Chondrocyte (in vitro differentiated cells): ENCODE data around the gene SMKR1. TPM values are rescaled to one million over a fixed set of nuclear protein-coding genes. Genes with fewer than 3 reads are reported as not detected.

Experiments
- DNase-seq: peaks from one replicate; pipeline ENCODE4 v3.0.0; 2021; ENCODE audit warnings: mixed read lengths, low spot score
- H3K27ac Mint-ChIP-seq: one replicate; pipeline ENCODE4 v1.8.0; 2021; ENCODE audit warnings: mild to moderate bottlenecking, moderate library complexity, mixed read lengths; ENCODE audit not compliant: unreplicated experiment
- H3K27me3 Mint-ChIP-seq: 2 replicates; pipeline ENCODE4 v1.8.0; 2021; ENCODE audit warnings: low read depth, mixed read lengths
- H3K36me3 Mint-ChIP-seq: 2 replicates; pipeline ENCODE4 v1.8.0; 2021; ENCODE audit warnings: low read depth, mixed read lengths
- H3K4me1 Mint-ChIP-seq: 2 replicates; pipeline ENCODE4 v1.8.0; 2021; ENCODE audit warnings: low read depth, mild to moderate bottlenecking, mixed read lengths
- H3K4me3 Mint-ChIP-seq: one replicate; pipeline ENCODE4 v1.8.0; 2021; ENCODE audit warnings: mild to moderate bottlenecking, moderate library complexity, mixed read lengths; ENCODE audit not compliant: unreplicated experiment
- H3K9me3 Mint-ChIP-seq: 2 replicates; pipeline ENCODE4 v1.8.0; 2021; ENCODE audit warnings: low read depth, mixed read lengths
- total RNA-seq: library from RNA; stranded (reverse); gene quantifications from 3 replicates; pipeline ENCODE4 v1.2.1, GENCODE V29; 2021
- TF ChIP-seq, protein P1 (sequence below): fragments of 200-600 bp; sonication (generic); IDR thresholded peaks from 2 replicates; pipeline ENCODE4 v1.5.0; 2021; ENCODE audit warnings: antibody characterized with exemption, mild to moderate bottlenecking, moderate library complexity

The SMKR1 gene
- total RNA-seq, 1 donor from 2014 or later = 0.20 TPM

GRCh38 chr7:129515381-129515780, 13.1 kb downstream of the SMKR1 start:
- Mint-ChIP-seq H3K27me3 (peaks cover 16% of the 10 kb centered on the region), H3K36me3 (peaks cover 1% of the 10 kb centered on the region), H3K9me3 (no peaks in the 10 kb centered on the region), H3K27ac (no peak overlapping the region), H3K4me3 (no peak overlapping the region), H3K4me1 (no peaks in the 10 kb centered on the region)
- TF ChIP-seq, protein P1, sequence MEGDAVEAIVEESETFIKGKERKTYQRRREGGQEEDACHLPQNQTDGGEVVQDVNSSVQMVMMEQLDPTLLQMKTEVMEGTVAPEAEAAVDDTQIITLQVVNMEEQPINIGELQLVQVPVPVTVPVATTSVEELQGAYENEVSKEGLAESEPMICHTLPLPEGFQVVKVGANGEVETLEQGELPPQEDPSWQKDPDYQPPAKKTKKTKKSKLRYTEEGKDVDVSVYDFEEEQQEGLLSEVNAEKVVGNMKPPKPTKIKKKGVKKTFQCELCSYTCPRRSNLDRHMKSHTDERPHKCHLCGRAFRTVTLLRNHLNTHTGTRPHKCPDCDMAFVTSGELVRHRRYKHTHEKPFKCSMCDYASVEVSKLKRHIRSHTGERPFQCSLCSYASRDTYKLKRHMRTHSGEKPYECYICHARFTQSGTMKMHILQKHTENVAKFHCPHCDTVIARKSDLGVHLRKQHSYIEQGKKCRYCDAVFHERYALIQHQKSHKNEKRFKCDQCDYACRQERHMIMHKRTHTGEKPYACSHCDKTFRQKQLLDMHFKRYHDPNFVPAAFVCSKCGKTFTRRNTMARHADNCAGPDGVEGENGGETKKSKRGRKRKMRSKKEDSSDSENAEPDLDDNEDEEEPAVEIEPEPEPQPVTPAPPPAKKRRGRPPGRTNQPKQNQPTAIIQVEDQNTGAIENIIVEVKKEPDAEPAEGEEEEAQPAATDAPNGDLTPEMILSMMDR = no peak
- no peak for DNase-seq

DNA sequence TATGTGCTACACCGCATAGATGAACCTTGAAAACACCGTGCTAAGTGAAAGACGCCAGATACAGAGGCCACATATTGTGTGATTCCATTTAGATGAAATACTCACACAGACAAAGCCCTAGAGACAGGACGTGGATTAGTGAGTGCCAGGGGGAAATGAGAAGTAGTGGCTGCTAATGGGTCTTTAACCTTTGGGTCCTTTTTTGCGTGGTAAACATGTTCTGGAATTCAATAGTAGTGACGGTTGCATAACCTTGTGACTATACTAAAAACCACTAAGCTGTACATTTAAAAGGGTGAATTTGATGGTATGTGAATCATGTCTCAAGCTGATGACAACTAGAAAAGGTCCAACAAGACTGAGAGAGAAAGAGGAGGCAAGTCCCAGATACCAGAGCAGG, 15.6 kb downstream of the SMKR1 start:
- no peak overlapping the region for H3K27ac Mint-ChIP-seq
- no peak overlapping the region for H3K4me3 Mint-ChIP-seq
- H3K27me3 Mint-ChIP-seq = peaks cover 33% of the 10 kb centered on the region
- TF ChIP-seq, protein P1 = no peak
- H3K36me3 Mint-ChIP-seq = peaks cover 3% of the 10 kb centered on the region
- H3K9me3 Mint-ChIP-seq = no peaks in the 10 kb centered on the region
- H3K4me1 Mint-ChIP-seq = no peaks in the 10 kb centered on the region
- DNase-seq = no peak

DNA sequence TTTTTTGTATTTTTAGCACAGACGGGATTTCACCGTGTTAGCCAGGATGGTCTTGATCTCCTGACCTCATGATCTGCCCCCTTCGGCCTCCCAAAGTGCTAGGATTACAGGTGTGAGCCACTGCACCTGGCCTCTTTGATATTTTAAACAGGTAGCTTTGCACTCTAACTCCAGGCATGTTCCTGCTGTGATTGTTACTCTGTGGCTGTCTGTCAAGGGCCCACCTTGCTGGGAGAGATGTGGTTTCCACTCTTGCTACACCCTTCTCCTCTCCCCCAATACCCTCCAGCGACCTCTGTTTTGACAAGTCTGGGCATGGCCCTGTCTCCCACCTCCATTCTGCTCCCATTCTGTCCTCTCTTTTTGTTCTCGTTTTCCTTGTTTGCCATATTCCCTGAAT, 17.1 kb downstream of the SMKR1 start:
- no peak overlapping the region for H3K27ac Mint-ChIP-seq
- H3K36me3 Mint-ChIP-seq = peaks cover 1% of the 10 kb centered on the region

DNA sequence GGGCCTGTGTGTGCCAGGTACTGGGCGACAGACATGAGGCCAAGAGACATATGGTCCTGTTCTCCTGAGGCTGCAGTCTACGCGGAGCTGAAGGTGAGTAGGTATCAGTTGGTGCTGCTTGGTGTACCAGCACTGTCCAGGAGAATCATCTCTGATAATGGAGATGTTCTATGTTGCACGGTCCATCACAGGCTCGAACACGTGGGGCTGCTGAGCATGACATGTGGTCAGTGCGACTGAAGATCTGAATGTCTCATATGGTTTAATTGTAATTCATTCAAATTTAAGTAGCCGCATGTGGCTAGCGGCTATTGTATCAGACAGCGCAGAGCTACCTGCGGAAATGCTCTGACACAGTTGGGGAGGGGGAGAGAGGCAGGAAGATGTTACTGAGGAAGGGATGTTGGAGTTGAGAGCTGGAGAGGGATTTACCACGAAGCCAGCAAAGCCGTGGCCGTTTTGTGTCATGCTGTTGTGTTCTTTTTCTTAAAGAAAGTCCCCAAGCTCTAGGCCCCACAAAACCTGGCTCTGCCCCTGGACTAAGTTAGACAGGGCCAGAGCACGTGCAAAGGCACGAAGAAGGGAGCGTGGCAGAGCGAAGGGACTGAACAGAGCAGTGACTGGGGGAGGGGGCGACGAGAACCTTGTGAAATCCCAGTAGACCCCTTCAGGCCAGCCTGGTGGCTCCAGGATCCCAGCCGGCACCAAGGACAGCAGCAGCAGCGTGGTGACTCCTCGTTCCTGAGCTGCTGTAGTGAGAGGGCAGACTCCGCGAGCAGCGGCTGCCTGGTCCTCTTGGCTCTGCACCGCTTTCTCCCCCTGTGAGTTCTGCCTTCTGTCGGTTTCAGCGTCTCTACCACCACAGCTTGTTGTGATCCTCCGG, 20.0 kb downstream of the SMKR1 start:
- H3K4me3 Mint-ChIP-seq = no peak overlapping the region
- no peaks in the 10 kb centered on the region for H3K4me1 Mint-ChIP-seq
- H3K36me3 Mint-ChIP-seq = peaks cover 1% of the 10 kb centered on the region
- H3K27ac Mint-ChIP-seq = no peak overlapping the region
- no peaks in the 10 kb centered on the region for H3K9me3 Mint-ChIP-seq
- peaks cover 29% of the 10 kb centered on the region for H3K27me3 Mint-ChIP-seq
- no peak for DNase-seq
- TF ChIP-seq, protein P1 = no peak

More for the DNA sequence above, 17.1 kb downstream of the SMKR1 start:
- DNase-seq = no peak
- Mint-ChIP-seq H3K27me3 (peaks cover 28% of the 10 kb centered on the region), H3K9me3 (no peaks in the 10 kb centered on the region), H3K4me1 (no peaks in the 10 kb centered on the region), H3K4me3 (no peak overlapping the region)
- TF ChIP-seq, protein P1 = no peak

GRCh38 chr7:129522971-129523340, 20.6 kb downstream of the SMKR1 start:
- peaks cover 26% of the 10 kb centered on the region for H3K27me3 Mint-ChIP-seq
- no peak for DNase-seq
- no peak overlapping the region for H3K4me3 Mint-ChIP-seq
- TF ChIP-seq, protein P1 = no peak
- peaks cover 1% of the 10 kb centered on the region for H3K36me3 Mint-ChIP-seq
- no peaks in the 10 kb centered on the region for H3K4me1 Mint-ChIP-seq
- H3K9me3 Mint-ChIP-seq = no peaks in the 10 kb centered on the region
- H3K27ac Mint-ChIP-seq = no peak overlapping the region
